Neural cell (in vitro differentiated cells): ENCODE measurements around the gene COL20A1.

Source experiments
- CTCF ChIP-seq: fragments of 450-650 bp; IDR thresholded peaks from 2 replicates; pipeline ENCODE4 v1.5.1; 2014; ENCODE audit warnings: antibody characterized with exemption, mild to moderate bottlenecking, moderate library complexity; ENCODE audit not compliant: poor library complexity, severe bottlenecking
- POLR2AphosphoS5 ChIP-seq: IDR thresholded peaks from 2 replicates; pipeline ENCODE4 v1.6.1; 2012

GRCh38 chr20:63363981-63364561 is 71.1 kb downstream of the COL20A1 start:
- TF ChIP-seq POLR2AphosphoS5 (no peak), CTCF (no peak)
